GM18498 (cell line): ENCODE data around the gene GNLY.
A peak's percentile ranks its signal among the peaks of the same experiment; 100 is the strongest.
"Not testable (repeated sequence)": the region's sequence is repeated elsewhere in the genome, so short reads cannot be mapped to it uniquely, and the experiment has no call there.

Source experiments
- ATAC-seq: cut with Tn5 transposase; IDR thresholded peaks from one replicate; pipeline ENCODE4 v1.9.1; 2021; ENCODE audit warnings: mild to moderate bottlenecking, moderate library complexity; ENCODE audit not compliant: unreplicated experiment

The GNLY gene

GRCh38 chr2:85706599-85707296 is 12.6 kb downstream of the GNLY start:
- no peak for ATAC-seq

- peak; percentile 62 for ATAC-seq
These were observed 13.1 kb downstream of the GNLY start for GRCh38 chr2:85707304-85707703.

- no peak for ATAC-seq
These were observed 14.5 kb downstream of the GNLY start for GRCh38 chr2:85708641-85709040.

GRCh38 chr2:85709401-85709811 is 15.2 kb downstream of the GNLY start:
- ATAC-seq, result no peak

- no peak for ATAC-seq
These were observed 16.8 kb downstream of the GNLY start for GRCh38 chr2:85710687-85711577.

- ATAC-seq, result no peak
These were observed 17.5 kb downstream of the GNLY start for GRCh38 chr2:85711578-85712060.

GRCh38 chr2:85712336-85712735 is 18.2 kb downstream of the GNLY start:
- no peak for ATAC-seq

- no peak for ATAC-seq
These were observed 18.9 kb downstream of the GNLY start for GRCh38 chr2:85712849-85713612.

- ATAC-seq, result no peak
These were observed 19.7 kb downstream of the GNLY start for GRCh38 chr2:85713836-85714235.

GRCh38 chr2:85714421-85714820 is 20.3 kb downstream of the GNLY start:
- ATAC-seq, result not testable (repeated sequence)

- ATAC-seq, result no peak
These were observed 20.7 kb downstream of the GNLY start for GRCh38 chr2:85714841-85715240.

- no peak for ATAC-seq
These were observed 22.3 kb downstream of the GNLY start for GRCh38 chr2:85716346-85716914.

- ATAC-seq, result no peak
These were observed 23.3 kb downstream of the GNLY start for GRCh38 chr2:85717308-85718008.

- ATAC-seq, result no peak
These were observed 23.8 kb downstream of the GNLY start for GRCh38 chr2:85718009-85718391.

GRCh38 chr2:85718885-85719492 is 24.8 kb downstream of the GNLY start:
- ATAC-seq, result no peak

- no peak for ATAC-seq
These were observed 25.6 kb downstream of the GNLY start for GRCh38 chr2:85719609-85720240.

GRCh38 chr2:85720533-85720932 is 26.4 kb downstream of the GNLY start:
- ATAC-seq, result no peak

GRCh38 chr2:85721641-85722040 is 27.5 kb downstream of the GNLY start:
- no peak for ATAC-seq

GRCh38 chr2:85722519-85722918 is 28.4 kb downstream of the GNLY start:
- no peak for ATAC-seq
